Measurements from ENCODE around the gene MFSD1.

GRCh38 chr3:158823426-158823825 lies 21.6 kb downstream of the MFSD1 start:
- TF ChIP-seq CTCF (IDR thresholded peaks at IDR 0.05) (no peak), POLR2A (IDR thresholded peaks at IDR 0.05) (no peak), EP300 (IDR thresholded peaks at IDR 0.05) (no peak)

Measured in tibial nerve (tissue), 4 donors.